Measurements from ENCODE around the gene IFIT3. TPM values are rescaled to one million over a fixed set of nuclear protein-coding genes. Genes with fewer than 3 reads are reported as not detected.

The IFIT3 gene
- total and polyA plus RNA-seq, 2 of the 8 experiments (the other 6 are each of a cell fraction or from before 2014, with no cell fraction given): 0.12 to 0.84 TPM

- TF ChIP-seq MAX (IDR thresholded peaks at IDR 0.05): no peak
Measured at GRCh38 chr10:89369156-89370105, 41.6 kb downstream of the IFIT3 start (continued).
